Uterus (tissue), 2 donors: ENCODE data around the gene FGF14.

Source experiments
- POLR2A ChIP-seq, 2 donors: fragments of 450-650 bp; IDR thresholded peaks; one replicate each; pipeline ENCODE4 v1.6.1; 2016; ENCODE audit warnings: antibody characterized with exemption in 2 of 2, mild to moderate bottlenecking in 1 of 2, moderate library complexity in 1 of 2
- TF ChIP-seq, protein P1 (sequence below), 4 experiments: fragments of 200-600 bp in 2 of 4; fragments of 450-650 bp in 2 of 4; sonication (generic) in 2 of 4; IDR thresholded peaks; one replicate each; pipeline ENCODE4 v1.5.1; 2016 to 2019; ENCODE audit warnings: antibody characterized with exemption in 4 of 4, mild to moderate bottlenecking in 2 of 4, moderate library complexity in 1 of 4

DNA sequence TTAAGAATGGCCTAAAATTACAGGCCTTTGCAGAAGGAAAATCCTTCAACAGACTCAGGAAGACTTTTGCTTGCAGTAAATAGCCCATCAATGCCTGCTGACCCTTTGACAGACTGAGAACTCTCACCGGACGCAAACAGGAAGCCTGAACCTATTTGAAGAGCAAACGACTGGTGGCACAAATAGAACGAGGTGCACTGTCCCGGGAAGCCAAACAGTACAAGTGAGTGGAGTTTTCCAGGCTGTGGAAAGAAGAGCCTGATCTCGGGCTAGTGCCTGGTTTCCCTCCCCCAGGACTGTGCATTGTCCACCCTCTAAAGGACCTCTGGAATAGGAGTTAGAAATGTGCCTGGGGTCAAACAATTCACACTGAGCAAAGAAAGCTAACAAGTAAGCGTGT lies 165.5 kb downstream of the FGF14 start:
- TF ChIP-seq POLR2A (IDR thresholded peaks at IDR 0.05), result no peak
- TF ChIP-seq, protein P1, sequence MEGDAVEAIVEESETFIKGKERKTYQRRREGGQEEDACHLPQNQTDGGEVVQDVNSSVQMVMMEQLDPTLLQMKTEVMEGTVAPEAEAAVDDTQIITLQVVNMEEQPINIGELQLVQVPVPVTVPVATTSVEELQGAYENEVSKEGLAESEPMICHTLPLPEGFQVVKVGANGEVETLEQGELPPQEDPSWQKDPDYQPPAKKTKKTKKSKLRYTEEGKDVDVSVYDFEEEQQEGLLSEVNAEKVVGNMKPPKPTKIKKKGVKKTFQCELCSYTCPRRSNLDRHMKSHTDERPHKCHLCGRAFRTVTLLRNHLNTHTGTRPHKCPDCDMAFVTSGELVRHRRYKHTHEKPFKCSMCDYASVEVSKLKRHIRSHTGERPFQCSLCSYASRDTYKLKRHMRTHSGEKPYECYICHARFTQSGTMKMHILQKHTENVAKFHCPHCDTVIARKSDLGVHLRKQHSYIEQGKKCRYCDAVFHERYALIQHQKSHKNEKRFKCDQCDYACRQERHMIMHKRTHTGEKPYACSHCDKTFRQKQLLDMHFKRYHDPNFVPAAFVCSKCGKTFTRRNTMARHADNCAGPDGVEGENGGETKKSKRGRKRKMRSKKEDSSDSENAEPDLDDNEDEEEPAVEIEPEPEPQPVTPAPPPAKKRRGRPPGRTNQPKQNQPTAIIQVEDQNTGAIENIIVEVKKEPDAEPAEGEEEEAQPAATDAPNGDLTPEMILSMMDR (IDR thresholded peaks at IDR 0.05), result no peak
